ACHN (cell line): ENCODE data around the gene MVD.
"Not testable (repeated sequence)": the region's sequence is repeated elsewhere in the genome, so short reads cannot be mapped to it uniquely, and the experiment has no call there.

Experiments
- DNase-seq: peaks from one replicate; pipeline ENCODE4 v3.0.0-alpha.2; 2015
- in situ Hi-C: cut with HindIII; loops from 2 replicates; pipeline ENCODE4 v1.10.0; 2017; ENCODE audit warnings: low sequenced_read_pairs, low pct_ligation_motif_present, low pct_unique_long_range_greater_than_20kb

MVD gene

DNA sequence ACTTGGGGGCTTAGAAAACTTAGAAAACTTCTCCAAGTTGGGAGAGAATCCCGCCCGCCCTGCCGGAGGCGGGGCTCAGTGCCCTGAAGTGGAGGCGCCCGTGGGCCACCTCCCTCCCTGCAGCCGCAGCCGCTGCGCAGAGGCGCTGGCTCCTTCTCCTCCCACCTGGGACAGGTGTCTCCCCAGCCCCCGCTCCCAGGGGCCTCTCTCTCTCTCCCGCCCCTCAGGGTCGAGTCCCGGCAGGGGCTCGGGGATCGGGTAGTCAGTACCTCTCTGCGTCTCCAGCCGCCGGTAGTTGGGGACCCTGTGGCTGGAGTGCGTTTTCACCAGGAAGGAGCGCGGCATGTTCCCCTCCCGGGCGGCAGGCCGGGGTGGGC lies 23.2 kb upstream of the MVD start:
- in situ Hi-C loops, result no loop called here
- DNase-seq, result no peak

- in situ Hi-C loops, result no loop called here
- peak; percentile 59 for DNase-seq
These were observed 22.5 kb upstream of the MVD start for GRCh38 chr16:88685156-88686061.

DNA sequence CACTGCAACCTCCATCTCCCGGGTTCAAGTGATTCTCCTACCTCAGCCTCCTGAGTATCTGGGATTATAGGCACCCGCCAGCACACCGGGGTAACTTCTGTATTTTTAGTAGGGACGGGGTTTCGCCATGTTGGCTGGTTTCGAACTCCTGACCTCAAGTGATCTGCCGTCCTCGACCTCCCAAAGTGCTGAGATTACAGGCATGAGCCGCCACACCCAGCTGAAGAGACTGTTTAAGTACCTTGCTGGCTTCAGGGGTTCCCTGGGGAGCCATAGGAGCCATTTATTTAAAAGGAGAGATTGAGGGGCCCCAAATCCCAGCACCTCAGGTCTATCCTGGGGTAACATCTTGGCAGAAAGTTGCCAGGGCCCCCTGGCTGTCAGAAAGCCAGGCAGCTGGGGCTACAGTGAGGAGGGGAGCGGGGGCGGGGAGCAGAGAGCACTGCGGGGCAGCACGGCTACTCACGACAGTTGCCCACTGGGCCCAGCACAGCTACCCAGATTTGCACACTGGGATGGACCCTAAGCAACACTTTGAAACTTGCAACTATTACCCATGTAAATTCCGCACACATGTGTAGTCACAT lies 21.8 kb upstream of the MVD start:
- DNase-seq, result no peak
- in situ Hi-C loops, result no loop called here

- DNase-seq, result no peak
These were observed 19.0 kb upstream of the MVD start for GRCh38 chr16:88681709-88682451.

GRCh38 chr16:88681084-88681680 lies 18.3 kb upstream of the MVD start:
- in situ Hi-C loops, result no loop called here
- peak; percentile 29 for DNase-seq

More at GRCh38 chr16:88681709-88682451, 19.0 kb upstream of the MVD start:
- in situ Hi-C loops, result no loop called here

DNA sequence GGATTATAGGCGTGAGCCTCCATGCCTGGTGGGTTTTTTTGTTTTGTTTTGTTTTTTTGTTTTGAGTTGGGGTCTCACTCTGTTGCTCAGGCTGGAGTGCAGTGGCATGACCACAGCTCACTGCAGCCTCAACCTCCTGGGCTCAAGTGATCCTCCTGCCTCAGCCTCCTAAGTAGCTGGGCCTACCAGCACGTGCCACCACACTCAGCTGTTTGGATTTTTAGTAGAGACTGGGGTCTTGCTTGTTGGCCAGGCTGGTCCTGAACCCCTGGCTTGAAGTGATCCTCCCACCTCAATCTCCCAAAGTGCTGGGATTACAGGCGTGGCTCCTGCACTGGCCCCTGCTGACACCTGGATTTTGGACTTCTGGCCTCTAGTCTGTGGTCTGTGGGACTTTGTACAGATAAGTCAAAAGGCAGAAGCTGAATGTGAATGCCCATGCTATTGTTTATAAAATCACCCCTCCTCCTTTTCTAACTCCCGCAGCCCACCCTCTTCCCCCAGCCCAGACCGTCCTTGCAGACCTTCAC lies 17.7 kb upstream of the MVD start:
- in situ Hi-C loops, result no loop called here
- no peak for DNase-seq

DNA sequence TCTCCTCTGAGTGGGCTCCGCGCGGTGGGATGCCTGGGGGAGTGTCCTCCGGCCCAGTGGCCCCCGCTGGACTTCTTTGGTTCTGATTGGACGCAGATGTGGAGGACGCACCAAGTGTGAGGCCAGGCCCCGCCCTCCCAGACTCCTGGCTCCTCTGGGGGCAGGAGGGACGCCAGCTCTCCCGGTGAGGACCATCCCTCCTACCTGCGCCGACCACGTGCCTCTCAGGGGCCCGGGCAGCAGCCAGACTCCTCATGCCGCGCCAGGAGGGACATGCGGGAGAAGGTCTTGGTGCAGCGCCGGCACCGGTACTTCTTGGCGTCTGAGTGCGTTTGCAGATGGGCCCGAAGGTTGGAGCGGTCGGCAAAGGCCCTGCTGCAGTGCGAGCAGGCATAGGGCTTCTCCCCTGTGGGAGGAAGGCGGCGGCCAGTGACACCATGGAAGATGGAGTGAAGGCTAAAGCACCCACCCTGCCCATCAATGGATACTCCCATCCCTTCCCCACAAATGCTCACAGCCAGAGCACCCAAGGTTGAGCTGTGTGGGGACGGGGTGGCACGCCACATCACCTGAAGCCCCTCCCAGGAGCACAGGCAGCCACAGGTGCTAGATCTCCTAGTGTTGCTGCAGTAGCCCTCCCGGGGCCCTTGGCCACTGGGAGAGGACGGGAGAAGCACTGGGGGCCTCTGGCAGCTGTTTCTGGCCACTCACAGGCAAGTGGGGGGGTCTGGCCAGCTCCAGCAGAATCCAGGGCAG lies 15.5 kb upstream of the MVD start:
- no peak for DNase-seq
- in situ Hi-C loops, result loop anchor here (10.0 kb wide), 1 partner anchor 106 kb away; the partner anchor contains the start of gene PIEZO1

DNA sequence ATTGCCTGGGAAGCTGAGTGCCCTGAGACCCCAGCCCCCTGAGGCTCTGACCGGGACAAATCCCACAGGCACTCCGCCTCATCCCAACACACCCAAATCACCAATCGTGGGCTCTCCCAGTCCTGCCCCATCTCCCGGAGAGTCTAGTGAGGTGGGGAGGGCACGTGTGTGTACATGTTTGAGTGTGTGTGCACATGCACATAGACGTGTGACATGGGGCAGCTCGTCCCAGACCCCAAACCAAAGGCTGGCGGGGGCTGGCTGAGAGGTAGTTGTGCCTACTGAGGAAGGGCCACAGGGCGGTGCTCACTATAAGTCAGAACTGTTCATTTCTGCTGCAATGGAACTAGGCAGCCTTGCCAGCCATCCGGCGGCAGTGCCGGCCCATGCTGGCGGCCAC lies 14.8 kb upstream of the MVD start:
- in situ Hi-C loops, result loop anchor here (10.0 kb wide), 1 partner anchor 107 kb away; the partner anchor contains the start of gene PIEZO1
- DNase-seq, result no peak

DNA sequence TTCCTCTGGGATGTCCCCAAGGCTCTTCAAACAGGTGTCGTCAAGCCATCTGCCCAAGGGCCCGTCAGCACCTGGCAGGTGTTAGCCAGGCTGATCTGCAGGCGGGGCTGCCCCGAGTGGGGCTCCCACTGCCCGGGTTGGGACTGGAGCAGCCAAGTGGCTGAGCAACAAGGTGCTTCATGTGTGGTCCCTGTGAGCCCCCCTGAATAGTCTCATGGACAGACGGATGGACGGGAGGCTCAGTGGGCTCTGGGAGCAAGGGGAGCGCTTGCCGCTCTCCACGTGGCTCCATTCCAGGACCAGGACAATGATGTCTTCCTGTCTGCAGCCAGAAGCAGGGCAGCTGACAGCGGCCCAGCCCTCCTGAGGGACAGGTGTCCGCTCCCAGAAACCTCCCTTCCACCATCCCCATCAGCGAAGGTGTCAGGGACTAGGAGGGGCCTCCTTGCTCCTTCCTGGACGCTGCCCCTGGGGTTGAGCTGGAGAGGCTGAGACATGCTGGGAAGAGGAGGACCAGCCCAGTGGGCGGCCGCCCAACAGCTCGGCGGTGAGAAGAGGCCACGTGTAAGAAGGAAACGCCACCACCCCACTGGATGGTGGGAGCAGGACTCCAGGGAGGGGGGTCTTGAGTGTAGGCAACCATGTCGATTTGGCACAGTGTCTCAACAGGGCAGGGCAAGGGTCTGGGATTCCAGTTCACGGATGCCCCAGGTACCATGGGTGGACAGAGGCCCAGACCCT lies 13.8 kb upstream of the MVD start:
- in situ Hi-C loops, result loop anchor here (10.0 kb wide), 1 partner anchor 108 kb away; the partner anchor contains the start of gene PIEZO1
- no peak for DNase-seq

GRCh38 chr16:88673716-88674379 lies 11.0 kb upstream of the MVD start:
- no peak for DNase-seq
- in situ Hi-C loops, result loop anchor here (10.0 kb wide), 1 partner anchor 111 kb away; the partner anchor contains the start of gene PIEZO1

GRCh38 chr16:88672776-88673175 lies 9.9 kb upstream of the MVD start:
- peak; percentile 41 for DNase-seq
- in situ Hi-C loops, result loop anchor here (10.0 kb wide), 1 partner anchor 112 kb away; the partner anchor contains the start of gene PIEZO1

DNA sequence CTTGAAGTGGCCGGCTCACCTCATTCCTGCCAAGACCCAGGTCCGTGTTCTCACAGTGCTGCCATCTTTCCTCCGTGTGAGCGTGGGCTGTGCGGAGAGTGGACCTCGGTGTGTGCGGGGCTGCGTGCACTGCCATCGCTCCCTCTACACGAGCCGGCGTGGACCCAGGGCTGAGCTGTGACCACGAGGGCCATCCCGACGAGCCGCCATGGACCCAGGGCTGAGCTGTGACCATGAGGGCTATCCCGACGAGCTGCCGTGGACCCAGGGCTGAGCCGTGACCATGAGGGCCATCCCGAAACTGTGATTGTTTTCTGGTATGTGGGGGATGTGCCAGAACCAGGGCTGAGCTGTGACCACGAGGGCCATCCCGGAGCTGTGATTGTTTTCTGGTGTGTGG lies 8.9 kb upstream of the MVD start:
- no peak for DNase-seq
- in situ Hi-C loops, result loop anchor here (10.0 kb wide), 1 partner anchor 113 kb away; the partner anchor contains the start of gene PIEZO1

DNA sequence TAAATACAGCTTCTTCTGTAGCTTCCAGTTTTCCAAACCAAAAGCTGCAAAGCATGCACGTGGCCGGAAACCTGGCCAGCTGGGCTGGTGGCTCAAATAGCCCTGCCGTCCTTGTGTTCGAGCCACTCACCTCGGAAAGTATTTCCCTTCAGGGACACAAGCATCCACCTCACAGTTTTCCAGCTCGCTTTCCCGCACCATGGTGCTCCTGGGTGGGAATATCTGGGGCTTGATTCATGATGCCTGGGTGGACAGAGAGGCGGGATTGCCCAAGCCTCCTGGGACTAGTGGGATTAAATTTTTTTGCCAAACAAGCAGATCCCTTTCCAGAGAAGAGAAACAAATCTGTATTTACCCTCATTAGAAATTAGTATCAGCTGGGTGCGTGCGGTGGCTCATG lies 7.1 kb upstream of the MVD start:
- in situ Hi-C loops, result loop anchor here (10.0 kb wide), 1 partner anchor 115 kb away; the partner anchor contains the start of gene PIEZO1
- no peak for DNase-seq

- DNase-seq, in situ Hi-C loops: not testable (repeated sequence)
These were observed 6.6 kb upstream of the MVD start for GRCh38 chr16:88669493-88669892.

- in situ Hi-C loops, result no loop called here
- no peak for DNase-seq
These were observed 4.6 kb upstream of the MVD start for GRCh38 chr16:88667461-88667860.

DNA sequence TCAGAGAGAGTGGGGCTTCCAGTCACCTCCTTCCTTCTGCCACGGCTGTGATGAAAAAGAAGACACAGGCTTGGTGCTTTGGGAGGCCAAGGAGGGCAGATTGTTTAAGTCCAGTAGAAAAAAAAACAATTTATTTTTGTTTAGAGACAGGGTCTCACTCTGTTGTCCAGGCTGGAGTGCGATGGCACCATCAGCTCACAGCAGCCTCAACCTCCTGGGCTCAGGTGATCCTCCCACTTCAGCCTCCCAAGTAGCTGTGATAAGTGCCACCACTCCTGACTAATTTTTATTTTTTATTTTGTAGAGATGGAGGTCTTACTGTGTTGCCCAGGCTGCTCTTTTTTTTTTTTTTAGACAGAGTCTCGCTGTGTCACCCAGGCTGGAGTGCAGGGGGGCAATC lies 2.7 kb upstream of the MVD start:
- in situ Hi-C loops, result no loop called here
- no peak for DNase-seq

- no peak for DNase-seq
- in situ Hi-C loops, result no loop called here
These were observed 2.3 kb upstream of the MVD start for GRCh38 chr16:88665148-88665547.
